DND-41 (cell line): ENCODE results near the gene TMEM150A.

Experiments
- ATAC-seq: fragments of 200-7000 bp; cut with Tn5 transposase; 3 replicates; pipeline ENCODE4 v1.9.1; 2021; ENCODE audit warnings: low read depth; ENCODE audit not compliant: insufficient read depth
- DNase-seq: peaks from one replicate; pipeline ENCODE4 v3.0.0-alpha.2; 2020
- H2AFZ ChIP-seq: 2 replicates; pipeline ENCODE4 v1.6.0; 2012; ENCODE audit warnings: low read depth, low read length
- H3K27ac ChIP-seq: 2 replicates; pipeline ENCODE4 v1.5.1; 2012; ENCODE audit warnings: low read length, inconsistent platforms
- H3K27me3 ChIP-seq: fragments of 200-600 bp; sonication (generic); 2 replicates; pipeline ENCODE4 v1.6.0; 2012; ENCODE audit warnings: low read length, mild to moderate bottlenecking, inconsistent platforms; ENCODE audit not compliant: insufficient read depth, poor library complexity
- H3K36me3 ChIP-seq: 2 replicates; pipeline ENCODE4 v1.5.1; 2012; ENCODE audit warnings: low read length, inconsistent platforms; ENCODE audit not compliant: insufficient read depth
- H3K4me1 ChIP-seq: 2 replicates; pipeline ENCODE4 v1.5.1; 2012; ENCODE audit warnings: mild to moderate bottlenecking, low read length; ENCODE audit not compliant: insufficient read depth
- H3K4me2 ChIP-seq: 2 replicates; pipeline ENCODE4 v1.6.0; 2012; ENCODE audit warnings: mild to moderate bottlenecking, moderate library complexity, low read length, inconsistent platforms; ENCODE audit not compliant: insufficient read depth
- H3K4me3 ChIP-seq, 2 experiments: fragments of 200-600 bp in 1 of 2; shearing (Covaris generic) in 1 of 2; 2 replicates each; pipeline ENCODE4 v1.5.1; 2012 to 2016; ENCODE audit warnings: inconsistent platforms in 2 of 2, low read length in 2 of 2, mild to moderate bottlenecking in 2 of 2, low read depth in 1 of 2, moderate library complexity in 1 of 2
- H3K79me2 ChIP-seq: 2 replicates; pipeline ENCODE4 v1.6.0; 2012; ENCODE audit warnings: low read length, inconsistent platforms; ENCODE audit not compliant: insufficient read depth
- H3K9ac ChIP-seq: 2 replicates; pipeline ENCODE4 v1.6.0; 2012; ENCODE audit warnings: low read depth, mild to moderate bottlenecking, inconsistent platforms, low read length, moderate library complexity
- H3K9me3 ChIP-seq: 2 replicates; pipeline ENCODE4 v1.5.1; 2012; ENCODE audit warnings: low read length, moderate library complexity, mild to moderate bottlenecking, inconsistent platforms; ENCODE audit not compliant: insufficient read depth, severe bottlenecking
- H4K20me1 ChIP-seq: 2 replicates; pipeline ENCODE4 v1.6.0; 2012; ENCODE audit warnings: low read length; ENCODE audit not compliant: insufficient read depth
- EZH2 ChIP-seq: IDR thresholded peaks from 3 replicates; pipeline ENCODE4 v1.6.1; 2012; ENCODE audit warnings: borderline replicate concordance, low read depth, mild to moderate bottlenecking, moderate library complexity, low read length, inconsistent platforms; ENCODE audit not compliant: severe bottlenecking
- TF ChIP-seq, protein P1 (sequence below): IDR thresholded peaks from 2 replicates; pipeline ENCODE4 v1.5.1; 2012; ENCODE audit warnings: borderline replicate concordance, low read length, moderate library complexity, mild to moderate bottlenecking; ENCODE audit not compliant: poor library complexity, severe bottlenecking; ENCODE audit errors: extremely low read depth

Gene TMEM150A

DNA sequence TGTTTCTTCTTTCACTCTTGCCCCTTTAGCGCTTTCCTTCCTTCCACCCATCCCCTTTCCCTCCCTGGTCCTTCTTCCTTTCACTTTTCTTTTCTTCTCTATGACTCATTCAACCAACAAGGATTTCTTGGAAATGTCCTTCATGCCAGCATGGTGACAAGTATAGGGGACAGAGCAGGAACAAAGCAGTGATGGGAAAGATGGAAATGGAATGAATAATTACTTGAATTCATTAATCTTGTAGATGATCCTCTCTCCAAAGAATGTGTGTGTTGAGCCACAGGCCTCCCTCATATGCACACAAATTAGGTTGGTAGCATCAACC is 16.8 kb downstream of the TMEM150A start:
- H3K9me3 ChIP-seq = no peaks in the 10 kb centered on the region

DNA sequence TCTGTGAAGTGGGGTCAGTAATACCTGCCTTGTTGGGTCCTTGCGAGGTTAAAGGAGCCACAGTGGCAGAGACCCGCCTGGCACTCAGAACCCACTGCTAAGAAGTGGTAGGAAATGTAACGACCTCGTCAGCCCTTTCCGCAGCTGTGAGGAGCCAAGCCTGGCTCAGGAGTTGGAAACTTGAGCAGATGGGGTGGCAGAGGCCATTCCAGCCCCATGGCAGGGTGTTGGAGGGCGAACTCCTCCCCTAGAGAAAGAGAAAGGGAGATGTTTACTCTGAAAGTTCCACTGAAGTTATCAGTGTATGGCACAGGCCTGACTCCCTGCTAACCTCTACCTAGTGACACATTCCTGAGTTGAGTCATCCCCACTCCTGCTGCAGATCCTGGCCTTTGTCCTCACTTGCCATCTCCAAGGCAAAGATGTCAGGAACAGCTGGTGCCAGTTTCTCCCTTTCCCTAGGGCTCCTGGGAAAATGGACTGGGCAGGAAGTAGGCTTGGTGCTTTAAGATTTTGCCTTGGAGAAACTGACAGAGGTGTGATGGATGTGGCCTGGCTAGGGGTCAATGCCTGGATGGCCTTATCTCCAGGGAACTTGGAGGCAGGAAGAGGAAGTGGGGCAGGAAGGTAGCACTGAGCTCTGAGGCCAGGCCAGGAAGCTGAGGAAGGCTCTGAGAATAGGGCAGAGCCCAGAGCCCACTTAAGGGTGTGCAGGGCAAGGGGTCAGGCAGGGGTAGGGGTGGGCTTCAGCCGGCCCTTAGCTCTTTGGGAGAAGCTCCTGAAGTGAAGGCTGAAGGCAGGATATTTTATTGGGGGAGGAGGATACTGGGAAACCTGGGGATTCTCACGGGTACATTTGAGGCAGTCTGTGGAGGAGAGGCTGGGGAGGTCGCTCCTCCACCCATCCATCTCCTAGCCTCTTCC is 17.4 kb downstream of the TMEM150A start:
- Histone ChIP-seq H3K79me2 (peaks cover 10% of the 10 kb centered on the region; the same call in 1 of the 2 replicates), H3K9me3 (no peaks in the 10 kb centered on the region), H3K4me1 (peaks cover 29% of the 10 kb centered on the region), H2AFZ (peak overlapping the region; percentile 65), H4K20me1 (0 out of 2 replicates have a peak, but pooled peaks cover 3% of the 10 kb centered on the region), H3K27ac (peak overlapping the region; percentile 70), H3K4me3 (peak overlapping the region; percentile 28 to 80; a peak in 3 of 4 replicates), H3K4me2 (peak overlapping the region; percentile 86), H3K9ac (peak overlapping the region; percentile 75), H3K27me3 (peaks cover 3% of the 10 kb centered on the region), H3K36me3 (no peaks in the 10 kb centered on the region)
- ATAC-seq = peak; percentile 70
- DNase-seq = peak; percentile 58
- TF ChIP-seq EZH2 = no peak
- TF ChIP-seq, protein P1, sequence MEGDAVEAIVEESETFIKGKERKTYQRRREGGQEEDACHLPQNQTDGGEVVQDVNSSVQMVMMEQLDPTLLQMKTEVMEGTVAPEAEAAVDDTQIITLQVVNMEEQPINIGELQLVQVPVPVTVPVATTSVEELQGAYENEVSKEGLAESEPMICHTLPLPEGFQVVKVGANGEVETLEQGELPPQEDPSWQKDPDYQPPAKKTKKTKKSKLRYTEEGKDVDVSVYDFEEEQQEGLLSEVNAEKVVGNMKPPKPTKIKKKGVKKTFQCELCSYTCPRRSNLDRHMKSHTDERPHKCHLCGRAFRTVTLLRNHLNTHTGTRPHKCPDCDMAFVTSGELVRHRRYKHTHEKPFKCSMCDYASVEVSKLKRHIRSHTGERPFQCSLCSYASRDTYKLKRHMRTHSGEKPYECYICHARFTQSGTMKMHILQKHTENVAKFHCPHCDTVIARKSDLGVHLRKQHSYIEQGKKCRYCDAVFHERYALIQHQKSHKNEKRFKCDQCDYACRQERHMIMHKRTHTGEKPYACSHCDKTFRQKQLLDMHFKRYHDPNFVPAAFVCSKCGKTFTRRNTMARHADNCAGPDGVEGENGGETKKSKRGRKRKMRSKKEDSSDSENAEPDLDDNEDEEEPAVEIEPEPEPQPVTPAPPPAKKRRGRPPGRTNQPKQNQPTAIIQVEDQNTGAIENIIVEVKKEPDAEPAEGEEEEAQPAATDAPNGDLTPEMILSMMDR = no peak

More for the DNA sequence above, 16.8 kb downstream of the TMEM150A start:
- no peaks in the 10 kb centered on the region for H3K27me3 ChIP-seq
- H3K4me3 ChIP-seq = peak overlapping the region in 1 of 2 experiments; percentile 80; a peak in 2 of 4 replicates
- peaks cover 10% of the 10 kb centered on the region; the same call in 1 of the 2 replicates for H3K79me2 ChIP-seq
- 0 out of 2 replicates have a peak, but pooled peaks cover 3% of the 10 kb centered on the region for H4K20me1 ChIP-seq
- DNase-seq (no peak), ATAC-seq (no peak; the same call in 2 of the 3 replicates)
- H3K4me1 ChIP-seq = peaks cover 29% of the 10 kb centered on the region
- H3K9ac ChIP-seq = peak overlapping the region; percentile 75; the same call in 1 of the 2 replicates
- TF ChIP-seq, protein P1 = no peak
- no peak for TF ChIP-seq EZH2
- H3K4me2 ChIP-seq = peak overlapping the region; percentile 86
- peak overlapping the region; percentile 70; the same call in 1 of the 2 replicates for H3K27ac ChIP-seq
- no peaks in the 10 kb centered on the region for H3K36me3 ChIP-seq
- no peak overlapping the region for H2AFZ ChIP-seq

DNA sequence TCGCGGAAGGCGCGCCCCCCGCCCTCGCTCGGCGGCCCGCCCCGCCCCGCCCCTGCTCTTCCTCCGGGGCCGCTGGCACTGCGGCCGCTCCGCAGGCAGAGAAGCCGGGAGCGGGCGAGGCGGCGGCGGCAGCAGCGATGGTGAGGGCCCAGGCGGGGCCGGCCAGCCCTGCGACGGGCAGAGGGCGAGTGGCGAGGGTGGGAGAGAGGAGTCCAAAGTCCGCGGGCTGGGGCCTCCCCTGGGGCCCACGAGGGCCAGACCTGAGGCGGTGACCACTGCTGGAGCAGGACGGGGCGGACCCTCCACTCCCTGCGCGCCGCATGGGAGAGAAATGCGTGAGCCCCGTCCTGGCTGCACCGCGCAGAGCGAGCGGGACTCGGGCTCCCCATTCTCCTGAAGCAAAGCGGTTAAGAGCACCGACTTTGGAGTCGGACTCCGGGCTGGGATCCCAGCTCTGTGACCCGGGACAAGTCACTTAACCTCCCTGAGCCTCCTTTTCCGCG is 18.1 kb downstream of the TMEM150A start, which contains the start of gene VAMP5:
VAMP5 (plus strand) TSS at position 78 of the 503 bp plus-strand sequence; CDS start at position 138, 60 bp downstream.
- Histone ChIP-seq H4K20me1 (no peaks in the 10 kb centered on the region), H3K27ac (peak within 1 kb of the TSS; percentile 70), H3K4me2 (peak within 1 kb of the TSS; percentile 86)

More for the DNA sequence above, 18.1 kb downstream of the TMEM150A start, which contains the start of gene VAMP5:
- Histone ChIP-seq H3K4me1 (peaks cover 29% of the 10 kb centered on the region), H3K79me2 (peaks cover 10% of the 10 kb centered on the region; the same call in 1 of the 2 replicates), H3K9ac (peak within 1 kb of the TSS; percentile 75), H3K9me3 (no peaks in the 10 kb centered on the region), H3K4me3 (peak within 1 kb of the TSS; percentile 28 to 80; a peak in 3 of 4 replicates), H3K36me3 (no peaks in the 10 kb centered on the region), H2AFZ (peak within 1 kb of the TSS; percentile 89), H3K27me3 (peaks cover 6% of the 10 kb centered on the region)
- ATAC-seq = peak; percentile 74
- TF ChIP-seq, protein P1 = no peak
- no peak for TF ChIP-seq EZH2
- DNase-seq = peak; percentile 71
